HTERT RPE-1 (cell line): Measurements from ENCODE around the gene HMX1.

ENCODE experiments used
- in situ Hi-C: fragments of 300-500 bp; cut with MboI; formaldehyde crosslinking; loops from 4 replicates; pipeline ENCODE4 v1.14.3; 2020; ENCODE audit warnings: low sequenced_read_pairs

The HMX1 gene

GRCh38 chr4:8842614-8843013, 29.0 kb downstream of the HMX1 start:
- in situ Hi-C loops, result no loop called here

GRCh38 chr4:8841678-8842268, 29.9 kb downstream of the HMX1 start:
- in situ Hi-C loops, result no loop called here

GRCh38 chr4:8840816-8841455, 30.7 kb downstream of the HMX1 start:
- in situ Hi-C loops, result no loop called here

- in situ Hi-C loops, result no loop called here
Observed at GRCh38 chr4:8840006-8840793, 31.4 kb downstream of the HMX1 start.

- in situ Hi-C loops, result no loop called here
Observed at GRCh38 chr4:8838961-8839431, 32.6 kb downstream of the HMX1 start.

GRCh38 chr4:8838296-8838960, 33.2 kb downstream of the HMX1 start:
- in situ Hi-C loops, result no loop called here

GRCh38 chr4:8837181-8837841, 34.3 kb downstream of the HMX1 start:
- in situ Hi-C loops, result no loop called here

GRCh38 chr4:8836664-8837171, 34.9 kb downstream of the HMX1 start:
- in situ Hi-C loops, result no loop called here

GRCh38 chr4:8835521-8836365, 35.9 kb downstream of the HMX1 start:
- in situ Hi-C loops, result no loop called here

- in situ Hi-C loops, result no loop called here
Observed at GRCh38 chr4:8834681-8835220, 36.9 kb downstream of the HMX1 start.

- in situ Hi-C loops, result no loop called here
Observed at GRCh38 chr4:8832113-8832915, 39.3 kb downstream of the HMX1 start.

GRCh38 chr4:8831221-8832112, 40.2 kb downstream of the HMX1 start:
- in situ Hi-C loops, result no loop called here

GRCh38 chr4:8830611-8831200, 40.9 kb downstream of the HMX1 start:
- in situ Hi-C loops, result no loop called here

- in situ Hi-C loops, result no loop called here
Observed at GRCh38 chr4:8830056-8830455, 41.6 kb downstream of the HMX1 start.

GRCh38 chr4:8829584-8829983, 42.1 kb downstream of the HMX1 start:
- in situ Hi-C loops, result no loop called here

GRCh38 chr4:8828869-8829268, 42.8 kb downstream of the HMX1 start:
- in situ Hi-C loops, result no loop called here
